Measurements from ENCODE around the gene GATA5. TPM values are rescaled to one million over a fixed set of nuclear protein-coding genes. Genes with fewer than 3 reads are reported as not detected.

The GATA5 gene
- polyA plus RNA-seq, 1 donor from 2014 or later = not detected

- TF ChIP-seq EZH2 (IDR thresholded peaks at IDR 0.05; ENCODE audit: borderline replicate concordance, insufficient read depth, low read length, poor library complexity, severe bottlenecking) (no peak), MXI1 (conservative IDR thresholded peaks at IDR 0.05; ENCODE audit: poor library complexity, severe bottlenecking) (no peak), CTCF (IDR thresholded peaks at IDR 0.05; ENCODE audit: poor library complexity, severe bottlenecking) (no peak), EP300 (conservative IDR thresholded peaks at IDR 0.05; ENCODE audit: poor library complexity, severe bottlenecking) (no peak), RAD21 (conservative IDR thresholded peaks at IDR 0.05) (no peak), POLR2AphosphoS5 (IDR thresholded peaks at IDR 0.05) (no peak), REST (IDR thresholded peaks at IDR 0.05; ENCODE audit: borderline replicate concordance) (no peak), SMC3 (conservative IDR thresholded peaks at IDR 0.05; ENCODE audit: poor library complexity) (no peak), TAF1 (IDR thresholded peaks at IDR 0.05; ENCODE audit: low read depth) (no peak)
- no peaks in the 10 kb centered on the region for H3K79me2 ChIP-seq (replicated peaks; ENCODE audit: insufficient read depth, low read length)
- H3K4me2 ChIP-seq (ENCODE audit: low read length) = no peak overlapping the region
- no peak overlapping the region for H2AFZ ChIP-seq (ENCODE audit: low read depth, low read length)
- no peaks in the 10 kb centered on the region for H3K27me3 ChIP-seq (ENCODE audit: insufficient read depth, low read depth, low read length)
- no peaks in the 10 kb centered on the region for H3F3A ChIP-seq (ENCODE audit: insufficient read depth, low read length, poor library complexity, severe bottlenecking)
- no peaks in the 10 kb centered on the region for H3K9me2 ChIP-seq (ENCODE audit: insufficient read depth, low read length)
- H3K9ac ChIP-seq (ENCODE audit: low read length) = no peak overlapping the region
- H3K27ac ChIP-seq (ENCODE audit: low read length) = no peak overlapping the region
- H3K9me3 ChIP-seq (ENCODE audit: low read length) = no peaks in the 10 kb centered on the region
- H4K20me1 ChIP-seq (ENCODE audit: insufficient read depth) = no peaks in the 10 kb centered on the region
- H3K36me3 ChIP-seq (ENCODE audit: insufficient read depth, low read length) = no peaks in the 10 kb centered on the region
- no peak overlapping the region for H3K4me3 ChIP-seq (ENCODE audit: low read length)
Observed at GRCh38 chr20:62507323-62507722, 31.5 kb upstream of the GATA5 start.

- Histone ChIP-seq H3K79me2 (replicated peaks; ENCODE audit: insufficient read depth, low read length) (no peaks in the 10 kb centered on the region), H3F3A (ENCODE audit: insufficient read depth, low read length, poor library complexity, severe bottlenecking) (no peaks in the 10 kb centered on the region), H2AFZ (ENCODE audit: low read depth, low read length) (no peak overlapping the region), H3K9me2 (ENCODE audit: insufficient read depth, low read length) (no peaks in the 10 kb centered on the region), H3K36me3 (ENCODE audit: insufficient read depth, low read length) (no peaks in the 10 kb centered on the region), H3K9ac (ENCODE audit: low read length) (no peak overlapping the region), H3K9me3 (ENCODE audit: low read length) (no peaks in the 10 kb centered on the region), H4K20me1 (ENCODE audit: insufficient read depth) (no peaks in the 10 kb centered on the region), H3K27me3 (ENCODE audit: insufficient read depth, low read depth, low read length) (no peaks in the 10 kb centered on the region), H3K4me2 (ENCODE audit: low read length) (no peak overlapping the region), H3K27ac (ENCODE audit: low read length) (no peak overlapping the region), H3K4me3 (ENCODE audit: low read length) (no peak overlapping the region)
- TF ChIP-seq TAF1 (IDR thresholded peaks at IDR 0.05; ENCODE audit: low read depth) = no peak
- TF ChIP-seq MXI1 (conservative IDR thresholded peaks at IDR 0.05; ENCODE audit: poor library complexity, severe bottlenecking) = no peak
- no peak for TF ChIP-seq EZH2 (IDR thresholded peaks at IDR 0.05; ENCODE audit: borderline replicate concordance, insufficient read depth, low read length, poor library complexity, severe bottlenecking)
- TF ChIP-seq SMC3 (conservative IDR thresholded peaks at IDR 0.05; ENCODE audit: poor library complexity) = no peak
- no peak for TF ChIP-seq REST (IDR thresholded peaks at IDR 0.05; ENCODE audit: borderline replicate concordance)
- TF ChIP-seq CTCF (IDR thresholded peaks at IDR 0.05; ENCODE audit: poor library complexity, severe bottlenecking) = no peak
- no peak for TF ChIP-seq RAD21 (conservative IDR thresholded peaks at IDR 0.05)
- no peak for TF ChIP-seq POLR2AphosphoS5 (IDR thresholded peaks at IDR 0.05)
- no peak for TF ChIP-seq EP300 (conservative IDR thresholded peaks at IDR 0.05; ENCODE audit: poor library complexity, severe bottlenecking)
Observed at GRCh38 chr20:62506791-62507190, 31.0 kb upstream of the GATA5 start.
